ENCODE results near the gene KRT16. TPM values are rescaled to one million over a fixed set of nuclear protein-coding genes. Genes with fewer than 3 reads are reported as not detected.

Gene KRT16
- total and polyA plus RNA-seq, 2 of the 8 experiments (the other 6 are each of a cell fraction or from before 2014, with no cell fraction given) = not detected

DNA sequence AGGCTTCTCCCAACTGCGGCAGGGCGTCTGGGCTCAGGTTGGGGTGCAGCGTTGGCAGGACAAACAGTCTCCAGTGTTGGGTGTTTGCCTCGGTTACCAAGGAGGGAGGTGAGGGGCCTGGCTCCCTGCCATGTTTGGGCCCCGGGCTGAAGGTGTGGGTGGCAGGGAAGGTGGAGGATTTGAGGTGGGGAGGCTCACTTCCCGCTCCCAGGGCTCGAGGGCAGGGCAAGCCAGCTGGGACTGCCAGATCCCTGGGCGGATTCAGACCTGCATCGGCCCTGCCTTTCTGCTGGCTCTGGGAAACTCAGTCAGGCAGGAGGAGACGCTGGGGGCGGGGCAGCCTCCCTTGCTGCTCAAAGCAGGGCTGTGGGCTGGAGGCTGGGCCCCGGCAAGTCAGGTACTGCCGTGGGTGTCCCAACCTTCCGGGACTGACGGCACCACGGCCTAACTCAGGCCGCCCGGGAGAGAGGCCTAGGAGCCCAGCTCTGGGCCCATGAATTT lies 43.1 kb upstream of the KRT16 start:
- H4K20me1 ChIP-seq (replicated peaks in 1 of 2; ENCODE audit: control insufficient read depth in 1 of 2, insufficient read depth in 2 of 2, low read length in 2 of 2) = peaks cover 0 to 3% of the 10 kb centered on the region in 2 experiments
- no peaks in the 10 kb centered on the region for H3K9me3 ChIP-seq (ENCODE audit: insufficient read depth in 2 of 2, low read depth in 1 of 2, low read length in 1 of 2)
- no peaks in the 10 kb centered on the region for H3K27me3 ChIP-seq (replicated peaks in 1 of 4; ENCODE audit: control insufficient read depth in 3 of 4, extremely low read depth in 1 of 4, insufficient read depth in 3 of 4, low read length in 3 of 4)
- no peaks in the 10 kb centered on the region for H3K79me1 ChIP-seq (ENCODE audit: low read depth, low read length)
- DNase-seq (ENCODE audit: low read depth in 1 of 2, low spot score in 2 of 2) (peak in 1 of 2 experiments; percentile 71), FAIRE-seq (no peak)
- no peak overlapping the region for H3K4me3 ChIP-seq (ENCODE audit: extremely low read depth in 1 of 4, insufficient read depth in 2 of 4, low read depth in 3 of 4, low read length in 4 of 4)
- 0 out of 7 replicates have a peak overlapping the region, but pooled peaks of 1 of the 4 experiments have one; percentile 13 for H3K9ac ChIP-seq (replicated peaks in 1 of 4; ENCODE audit: extremely low read depth in 1 of 4, low read depth in 3 of 4, low read length in 3 of 4)
- no peak overlapping the region for H3K56ac ChIP-seq (replicated peaks; ENCODE audit: insufficient read length, low read depth, low read length)
- 0 out of 2 replicates have a peak overlapping the region, but pooled peaks have one; percentile 44 for H2BK12ac ChIP-seq (ENCODE audit: low read depth, low read length)
- peaks cover 0 to 24% (median 8%) of the 10 kb centered on the region in 4 experiments; a peak in 5 of 7 replicates for H3K4me1 ChIP-seq (replicated peaks in 1 of 4; ENCODE audit: control insufficient read depth in 3 of 4, insufficient read depth in 4 of 4, low read length in 3 of 4)
- H3K14ac ChIP-seq (ENCODE audit: insufficient read length) = no peak overlapping the region
- peak overlapping the region; percentile 37; the same call in 1 of the 2 replicates for H2AFZ ChIP-seq (ENCODE audit: low read length)
- no peaks in the 10 kb centered on the region for H3K79me2 ChIP-seq (ENCODE audit: control insufficient read depth in 1 of 2, insufficient read depth in 2 of 2, low read length in 2 of 2)
- CTCF ChIA-PET (ENCODE audit: partially characterized antibody) = interaction anchor here (0.9 to 20.4 kb wide), 5 partner anchors 10 to 333 kb away, joined by 3 to 492 read pairs (median 3); no protein-coding TSS in a partner anchor
- H2BK20ac ChIP-seq (ENCODE audit: low read length) = peak overlapping the region; percentile 13; the same call in 1 of the 2 replicates
- peak overlapping the region; percentile 92 for H4K8ac ChIP-seq (ENCODE audit: extremely low read depth, insufficient read depth, low read length)
- peak overlapping the region; percentile 92 for H4K91ac ChIP-seq (replicated peaks; ENCODE audit: insufficient read length, low read length)
- peaks cover 7% of the 10 kb centered on the region; the same call in 1 of the 2 replicates for H3K23me2 ChIP-seq (ENCODE audit: low read depth, low read length)
- no peak overlapping the region for H2AK5ac ChIP-seq (ENCODE audit: low read depth, low read length)
- 63% methylated on average over 17 of the region's 18 CpGs; no CpG with 5 or more reads in 1 of the 2 experiments for WGBS, 2 experiments (ENCODE audit: extremely low coverage in 1 of 2, insufficient coverage in 1 of 2, insufficient read length in 1 of 2, insufficient replicate concordance in 2 of 2, low coverage in 1 of 2, low lambda C conversion rate in 2 of 2, missing lambda C conversion rate in 1 of 2)
- peak overlapping the region; percentile 61 for H4K5ac ChIP-seq (ENCODE audit: insufficient read length, low read depth, low read length)
- no peak overlapping the region for H3K4me2 ChIP-seq (ENCODE audit: insufficient read depth in 1 of 2, low read depth in 2 of 2, low read length in 2 of 2)
- H2BK15ac ChIP-seq (ENCODE audit: low read length) = peak overlapping the region; percentile 65
- H3K27ac ChIP-seq (ENCODE audit: low read depth, low read length) = no peak overlapping the region
- H2BK5ac ChIP-seq (ENCODE audit: low read depth, low read length) = peak overlapping the region; percentile 75
- TF ChIP-seq ASH2L (IDR thresholded peaks at IDR 0.05; ENCODE audit: low read length) (peak; percentile 28), BACH1 (IDR thresholded peaks at IDR 0.05; ENCODE audit: low read length) (no peak), RBBP5 (IDR thresholded peaks at IDR 0.05; ENCODE audit: borderline replicate concordance, low read depth, low read length) (0 out of 2 replicates have a peak, but pooled peaks have one; percentile 53), RXRA (IDR thresholded peaks at IDR 0.05; ENCODE audit: insufficient read depth, low read depth, low read length) (no peak), BRCA1 (IDR thresholded peaks at IDR 0.05; ENCODE audit: low read depth, low read length) (no peak)
- H3K36me3 ChIP-seq (ENCODE audit: control insufficient read depth in 2 of 4, insufficient read depth in 4 of 4, low read length in 3 of 4) = no peaks in the 10 kb centered on the region
- peak overlapping the region; percentile 82 for H3K4ac ChIP-seq (replicated peaks; ENCODE audit: insufficient read length, low read depth, low read length)
- POLR2A ChIA-PET (ENCODE audit: partially characterized antibody) = interaction anchor here (1.2 to 2.1 kb wide), 3 partner anchors 33 to 107 kb away, joined by 3 to 6 read pairs (median 3); partner anchors contain the start of gene EIF1
- no peak overlapping the region for H3K23ac ChIP-seq (ENCODE audit: insufficient read length)
- H3K18ac ChIP-seq (ENCODE audit: extremely low read depth, low read length) = peak overlapping the region; percentile 60; the same call in 1 of the 2 replicates
- H2BK120ac ChIP-seq (replicated peaks; ENCODE audit: low read depth, low read length) = no peak overlapping the region

Measured in H1 (cell line).